ENCODE data around the gene EGLN3. TPM values are rescaled to one million over a fixed set of nuclear protein-coding genes. Genes with fewer than 3 reads are reported as not detected.

Gene EGLN3
- total and polyA plus RNA-seq, 2 of the 13 experiments (the other 11 are each of a cell fraction or from before 2014, with no cell fraction given): 0.18 to 27.3 TPM

DNA sequence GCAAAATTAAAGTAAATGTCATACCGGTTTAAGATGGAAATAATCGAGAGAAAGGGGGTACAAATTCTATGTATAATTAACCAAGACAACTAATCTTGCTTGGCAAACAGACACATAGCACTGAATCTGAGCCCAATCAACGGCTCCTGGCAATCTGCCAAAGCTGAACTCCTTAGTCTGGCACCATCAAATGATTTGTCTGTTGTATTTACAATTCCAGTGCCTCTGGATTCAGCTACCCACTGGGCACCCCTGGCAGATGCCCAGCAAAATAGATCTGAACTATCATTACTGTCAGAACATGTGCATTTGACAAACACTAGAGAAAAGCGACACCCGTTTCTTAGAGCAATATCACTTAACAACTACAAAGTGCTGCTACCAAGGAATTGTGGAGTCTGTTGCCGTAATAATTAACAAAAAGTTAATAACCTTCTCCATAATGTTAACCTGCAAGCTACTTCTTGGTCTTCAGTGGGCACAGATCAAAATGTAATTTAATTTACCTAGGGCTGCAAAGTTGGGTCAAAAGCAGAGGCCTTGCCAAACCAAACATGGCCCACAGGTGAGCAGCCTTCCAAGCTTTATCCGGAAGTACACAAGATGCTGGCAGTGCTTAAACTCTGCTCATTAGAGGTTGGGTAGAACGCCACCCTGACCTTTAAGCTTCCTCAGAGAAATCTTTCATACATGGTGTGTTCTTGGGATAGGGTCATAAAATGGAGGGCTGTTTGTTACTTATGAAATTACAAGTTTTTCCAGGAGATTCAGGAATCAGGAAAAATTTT is 7.6 kb downstream of the EGLN3 start:
- peaks cover 34% of the 10 kb centered on the region for H3K79me2 ChIP-seq (ENCODE audit: insufficient read depth, low read length)
- ChIA-PET POLR2A (no interaction called here), CTCF (ENCODE audit: low intra/inter-chr PET ratio, low total read pairs) (no interaction called here)
- WGBS (ENCODE audit: low lambda C conversion rate): 46% methylated on average over 8 of the region's 8 CpGs
- no TSS peak for BruUV-seq (replicated peaks)
- no peak overlapping the region for H2AFZ ChIP-seq (ENCODE audit: low read length)
- no peak overlapping the region for H3K27ac ChIP-seq (ENCODE audit: extremely low read length, insufficient read depth, low read length)
- intact Hi-C loops (cut with micrococcal nuclease; ENCODE audit: unreplicated experiment): no loop called here
- no peak overlapping the region for H3K4me3 ChIP-seq (replicated peaks in 1 of 3; ENCODE audit: insufficient read depth in 1 of 3, low read depth in 2 of 3, low read length in 3 of 3)
- peaks cover 16% of the 10 kb centered on the region for H3K4me1 ChIP-seq (ENCODE audit: insufficient read depth, low read length)
- no peaks in the 10 kb centered on the region; a peak in 1 of 5 replicates for H3K27me3 ChIP-seq (ENCODE audit: control insufficient read depth in 1 of 2, insufficient read depth in 2 of 2, low read length in 2 of 2)
- no peaks in the 10 kb centered on the region; the same call in 1 of the 2 replicates for H4K20me1 ChIP-seq (ENCODE audit: insufficient read depth, low read length)
- ATAC-seq (no peak), DNase-seq (ENCODE audit: low spot score) (no peak), FAIRE-seq (no peak)
- H3K4me2 ChIP-seq (ENCODE audit: low read depth, low read length): no peak overlapping the region; the same call in 1 of the 2 replicates
- H3K9me3 ChIP-seq (ENCODE audit: low read length): no peaks in the 10 kb centered on the region
- no peaks in the 10 kb centered on the region for H3K36me3 ChIP-seq (replicated peaks in 1 of 2; ENCODE audit: control insufficient read depth in 1 of 2, insufficient read depth in 2 of 2, low read length in 2 of 2)
- TF ChIP-seq LCORL (IDR thresholded peaks at IDR 0.05) (peak; percentile 96), LCORL (CRISPR knock-in tag; IDR thresholded peaks at IDR 0.05) (no peak), NFIC (IDR thresholded peaks at IDR 0.05; ENCODE audit: low read length) (0 out of 2 replicates have a peak, but pooled peaks have one; percentile 21), MEF2D (CRISPR knock-in tag; IDR thresholded peaks at IDR 0.05) (0 out of 2 replicates have a peak, but pooled peaks have one; percentile 36), CBX5 (CRISPR knock-in tag; IDR thresholded peaks at IDR 0.05; ENCODE audit: borderline replicate concordance) (no peak), TBX2 (CRISPR knock-in tag; IDR thresholded peaks at IDR 0.05; ENCODE audit: borderline replicate concordance) (no peak), ZNF501 (CRISPR knock-in tag; IDR thresholded peaks at IDR 0.05) (peak; percentile 15; the same call in 1 of the 2 replicates), ZNF337 (CRISPR knock-in tag; IDR thresholded peaks at IDR 0.05; ENCODE audit: borderline replicate concordance, low read depth) (no peak), ARNTL (CRISPR knock-in tag; IDR thresholded peaks at IDR 0.05) (no peak), NCOA1 (CRISPR knock-in tag; IDR thresholded peaks at IDR 0.05) (no peak), ZNF136 (CRISPR knock-in tag; IDR thresholded peaks at IDR 0.05; ENCODE audit: low read depth) (no peak)
- TF ChIP-seq, protein P1, sequence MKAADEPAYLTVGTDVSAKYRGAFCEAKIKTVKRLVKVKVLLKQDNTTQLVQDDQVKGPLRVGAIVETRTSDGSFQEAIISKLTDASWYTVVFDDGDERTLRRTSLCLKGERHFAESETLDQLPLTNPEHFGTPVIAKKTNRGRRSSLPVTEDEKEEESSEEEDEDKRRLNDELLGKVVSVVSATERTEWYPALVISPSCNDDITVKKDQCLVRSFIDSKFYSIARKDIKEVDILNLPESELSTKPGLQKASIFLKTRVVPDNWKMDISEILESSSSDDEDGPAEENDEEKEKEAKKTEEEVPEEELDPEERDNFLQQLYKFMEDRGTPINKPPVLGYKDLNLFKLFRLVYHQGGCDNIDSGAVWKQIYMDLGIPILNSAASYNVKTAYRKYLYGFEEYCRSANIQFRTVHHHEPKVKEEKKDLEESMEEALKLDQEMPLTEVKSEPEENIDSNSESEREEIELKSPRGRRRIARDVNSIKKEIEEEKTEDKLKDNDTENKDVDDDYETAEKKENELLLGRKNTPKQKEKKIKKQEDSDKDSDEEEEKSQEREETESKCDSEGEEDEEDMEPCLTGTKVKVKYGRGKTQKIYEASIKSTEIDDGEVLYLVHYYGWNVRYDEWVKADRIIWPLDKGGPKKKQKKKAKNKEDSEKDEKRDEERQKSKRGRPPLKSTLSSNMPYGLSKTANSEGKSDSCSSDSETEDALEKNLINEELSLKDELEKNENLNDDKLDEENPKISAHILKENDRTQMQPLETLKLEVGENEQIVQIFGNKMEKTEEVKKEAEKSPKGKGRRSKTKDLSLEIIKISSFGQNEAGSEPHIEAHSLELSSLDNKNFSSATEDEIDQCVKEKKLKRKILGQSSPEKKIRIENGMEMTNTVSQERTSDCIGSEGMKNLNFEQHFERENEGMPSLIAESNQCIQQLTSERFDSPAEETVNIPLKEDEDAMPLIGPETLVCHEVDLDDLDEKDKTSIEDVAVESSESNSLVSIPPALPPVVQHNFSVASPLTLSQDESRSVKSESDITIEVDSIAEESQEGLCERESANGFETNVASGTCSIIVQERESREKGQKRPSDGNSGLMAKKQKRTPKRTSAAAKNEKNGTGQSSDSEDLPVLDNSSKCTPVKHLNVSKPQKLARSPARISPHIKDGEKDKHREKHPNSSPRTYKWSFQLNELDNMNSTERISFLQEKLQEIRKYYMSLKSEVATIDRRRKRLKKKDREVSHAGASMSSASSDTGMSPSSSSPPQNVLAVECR (CRISPR knock-in tag; IDR thresholded peaks at IDR 0.05; ENCODE audit: borderline replicate concordance): no peak
- TF ChIP-seq, protein P2, sequence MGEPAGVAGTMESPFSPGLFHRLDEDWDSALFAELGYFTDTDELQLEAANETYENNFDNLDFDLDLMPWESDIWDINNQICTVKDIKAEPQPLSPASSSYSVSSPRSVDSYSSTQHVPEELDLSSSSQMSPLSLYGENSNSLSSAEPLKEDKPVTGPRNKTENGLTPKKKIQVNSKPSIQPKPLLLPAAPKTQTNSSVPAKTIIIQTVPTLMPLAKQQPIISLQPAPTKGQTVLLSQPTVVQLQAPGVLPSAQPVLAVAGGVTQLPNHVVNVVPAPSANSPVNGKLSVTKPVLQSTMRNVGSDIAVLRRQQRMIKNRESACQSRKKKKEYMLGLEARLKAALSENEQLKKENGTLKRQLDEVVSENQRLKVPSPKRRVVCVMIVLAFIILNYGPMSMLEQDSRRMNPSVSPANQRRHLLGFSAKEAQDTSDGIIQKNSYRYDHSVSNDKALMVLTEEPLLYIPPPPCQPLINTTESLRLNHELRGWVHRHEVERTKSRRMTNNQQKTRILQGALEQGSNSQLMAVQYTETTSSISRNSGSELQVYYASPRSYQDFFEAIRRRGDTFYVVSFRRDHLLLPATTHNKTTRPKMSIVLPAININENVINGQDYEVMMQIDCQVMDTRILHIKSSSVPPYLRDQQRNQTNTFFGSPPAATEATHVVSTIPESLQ (CRISPR knock-in tag; conservative IDR thresholded peaks at IDR 0.05): no peak
- H3K9ac ChIP-seq (ENCODE audit: insufficient read depth, low read depth, low read length): no peak overlapping the region
- in situ Hi-C loops (cut with HindIII; ENCODE audit: extremely low pct_ligation_motif_present, low pct_unique_long_range_greater_than_20kb): no loop called here
